ENCODE data around the gene SLC9C2.
"Not testable (repeated sequence)": the region's sequence is repeated elsewhere in the genome, so short reads cannot be mapped to it uniquely, and the experiment has no call there.

The SLC9C2 gene

GRCh38 chr1:173603056-173603591 lies at the start of gene SLC9C2:
TSS of gene SLC9C2 (minus strand) at chr1:173603072. CDS start at chr1:173601776, 1,296 bp downstream.
- in situ Hi-C loops (cut with MboI; ENCODE audit: low pct_unique_long_range_greater_than_20kb, low sequenced_read_pairs), result no loop called here
- peak; percentile 74 for DNase-seq

GRCh38 chr1:173648880-173649605 lies 46.2 kb upstream of the SLC9C2 start:
- in situ Hi-C loops (cut with MboI; ENCODE audit: low pct_unique_long_range_greater_than_20kb, low sequenced_read_pairs), result no loop called here
- DNase-seq, result no peak

- in situ Hi-C loops (cut with MboI; ENCODE audit: low pct_unique_long_range_greater_than_20kb, low sequenced_read_pairs), result no loop called here
Observed at GRCh38 chr1:173646656-173647055, 43.8 kb upstream of the SLC9C2 start.

GRCh38 chr1:173642450-173643139 lies 39.7 kb upstream of the SLC9C2 start:
- in situ Hi-C loops (cut with MboI; ENCODE audit: low pct_unique_long_range_greater_than_20kb, low sequenced_read_pairs); DNase-seq: not testable (repeated sequence)

More at GRCh38 chr1:173646656-173647055, 43.8 kb upstream of the SLC9C2 start:
- DNase-seq, result no peak

GRCh38 chr1:173639102-173639501 lies 36.2 kb upstream of the SLC9C2 start:
- in situ Hi-C loops (cut with MboI; ENCODE audit: low pct_unique_long_range_greater_than_20kb, low sequenced_read_pairs), result no loop called here
- no peak for DNase-seq

GRCh38 chr1:173638043-173639021 lies 35.5 kb upstream of the SLC9C2 start:
- in situ Hi-C loops (cut with MboI; ENCODE audit: low pct_unique_long_range_greater_than_20kb, low sequenced_read_pairs), result no loop called here
- DNase-seq, result no peak

GRCh38 chr1:173637236-173638042 lies 34.6 kb upstream of the SLC9C2 start:
- in situ Hi-C loops (cut with MboI; ENCODE audit: low pct_unique_long_range_greater_than_20kb, low sequenced_read_pairs); DNase-seq: not testable (repeated sequence)

GRCh38 chr1:173635116-173635515 lies 32.2 kb upstream of the SLC9C2 start, which contains the start of gene TEX50:
TSS of gene TEX50 (plus strand) at chr1:173635338. CDS start at chr1:173635522, 184 bp downstream.
- in situ Hi-C loops (cut with MboI; ENCODE audit: low pct_unique_long_range_greater_than_20kb, low sequenced_read_pairs), result no loop called here
- DNase-seq, result no peak

GRCh38 chr1:173628888-173629287 lies 26.0 kb upstream of the SLC9C2 start:
- in situ Hi-C loops (cut with MboI; ENCODE audit: low pct_unique_long_range_greater_than_20kb, low sequenced_read_pairs), result no loop called here
- no peak for DNase-seq

GRCh38 chr1:173627269-173627668 lies 24.4 kb upstream of the SLC9C2 start:
- in situ Hi-C loops (cut with MboI; ENCODE audit: low pct_unique_long_range_greater_than_20kb, low sequenced_read_pairs), result no loop called here
- no peak for DNase-seq

GRCh38 chr1:173616859-173617258 lies 14.0 kb upstream of the SLC9C2 start:
- in situ Hi-C loops (cut with MboI; ENCODE audit: low pct_unique_long_range_greater_than_20kb, low sequenced_read_pairs), result no loop called here
- no peak for DNase-seq

GRCh38 chr1:173613086-173613485 lies 10.2 kb upstream of the SLC9C2 start:
- in situ Hi-C loops (cut with MboI; ENCODE audit: low pct_unique_long_range_greater_than_20kb, low sequenced_read_pairs); DNase-seq: not testable (repeated sequence)

- no peak for DNase-seq
- in situ Hi-C loops (cut with MboI; ENCODE audit: low pct_unique_long_range_greater_than_20kb, low sequenced_read_pairs), result no loop called here
Observed at GRCh38 chr1:173608503-173609216, 5.8 kb upstream of the SLC9C2 start.

- no peak for DNase-seq
Observed at GRCh38 chr1:173601588-173601987, 1.3 kb downstream of the SLC9C2 start.

GRCh38 chr1:173596097-173596825 lies 6.6 kb downstream of the SLC9C2 start:
- no peak for DNase-seq
- in situ Hi-C loops (cut with MboI; ENCODE audit: low pct_unique_long_range_greater_than_20kb, low sequenced_read_pairs), result no loop called here

More at GRCh38 chr1:173601588-173601987, 1.3 kb downstream of the SLC9C2 start:
- in situ Hi-C loops (cut with MboI; ENCODE audit: low pct_unique_long_range_greater_than_20kb, low sequenced_read_pairs), result no loop called here

GRCh38 chr1:173591138-173591537 lies 11.7 kb downstream of the SLC9C2 start:
- in situ Hi-C loops (cut with MboI; ENCODE audit: low pct_unique_long_range_greater_than_20kb, low sequenced_read_pairs); DNase-seq: not testable (repeated sequence)

GRCh38 chr1:173590557-173590956 lies 12.3 kb downstream of the SLC9C2 start:
- in situ Hi-C loops (cut with MboI; ENCODE audit: low pct_unique_long_range_greater_than_20kb, low sequenced_read_pairs), result no loop called here
- DNase-seq, result no peak
